H1 (cell line): ENCODE data around the gene MORC4. TPM values are rescaled to one million over a fixed set of nuclear protein-coding genes. Genes with fewer than 3 reads are reported as not detected.

Source experiments
- CTCF ChIA-PET: fragments of 300-600 bp; sonication (Branson Sonifier 250); formaldehyde crosslinking; loops from one replicate; lab custom pipeline; 2021; ENCODE audit not compliant: partially characterized antibody; lab: Charles Lee
- POLR2A ChIA-PET: fragments of 300-600 bp; sonication (Branson Sonifier 250); formaldehyde crosslinking; loops from one replicate; lab custom pipeline; 2021; ENCODE audit warnings: inconsistent platforms; ENCODE audit not compliant: partially characterized antibody; lab: Charles Lee
- DNase-seq, 2 experiments: peaks; one replicate each; pipeline versions ENCODE4 v3.0.0 to v3.0.0-alpha.2; 2010 to 2022; ENCODE audit warnings: low spot score in 2 of 2, low read depth in 1 of 2, mixed read lengths in 1 of 2
- FAIRE-seq: peaks from 2 replicates; lab custom pipeline; 2011; peaks lifted over from hg19 to GRCh38; lab: Jason Lieb, UNC
- H2AFZ ChIP-seq: 2 replicates; pipeline ENCODE4 v1.8.1; 2012; ENCODE audit warnings: low read length, inconsistent platforms
- H2AK5ac ChIP-seq: 2 replicates; pipeline ENCODE4 v1.6.1; 2013; ENCODE audit warnings: low read depth, low read length
- H2BK120ac ChIP-seq: replicated peaks from 2 replicates; pipeline ENCODE3; 2013; ENCODE audit warnings: low read depth, low read length, inconsistent platforms
- H2BK12ac ChIP-seq: 2 replicates; pipeline ENCODE4 v1.6.1; 2013; ENCODE audit warnings: low read depth, low read length
- H2BK15ac ChIP-seq: 2 replicates; pipeline ENCODE4 v1.6.1; 2013; ENCODE audit warnings: low read length
- H2BK20ac ChIP-seq: 2 replicates; pipeline ENCODE4 v1.6.1; 2013; ENCODE audit warnings: low read length
- H2BK5ac ChIP-seq: 2 replicates; pipeline ENCODE4 v1.6.1; 2013; ENCODE audit warnings: low read depth, low read length
- H3K14ac ChIP-seq: 2 replicates; pipeline ENCODE4 v1.6.1; 2013; ENCODE audit warnings: inconsistent platforms; ENCODE audit not compliant: insufficient read length
- H3K18ac ChIP-seq: 2 replicates; pipeline ENCODE4 v1.6.1; 2013; ENCODE audit warnings: low read length; ENCODE audit errors: extremely low read depth
- H3K23ac ChIP-seq: 2 replicates; pipeline ENCODE4 v1.6.1; 2013; ENCODE audit warnings: inconsistent platforms; ENCODE audit not compliant: insufficient read length
- H3K23me2 ChIP-seq: 2 replicates; pipeline ENCODE4 v1.6.1; 2013; ENCODE audit warnings: low read depth, low read length
- H3K27ac ChIP-seq: 2 replicates; pipeline ENCODE4 v1.6.1; 2011; ENCODE audit warnings: low read depth, low read length, inconsistent platforms
- H3K27me3 ChIP-seq, 4 experiments: replicated peaks in 1 of 4; 1 replicate in 1 of 4; 2 replicates in 3 of 4; pipeline versions ENCODE4 v1.6.1 to v1.8.1; 2011 to 2013; ENCODE audit warnings: low read length in 3 of 4, mild to moderate bottlenecking in 3 of 4, inconsistent platforms in 2 of 4, mixed read lengths in 2 of 4, moderate library complexity in 1 of 4; ENCODE audit not compliant: control insufficient read depth in 3 of 4, insufficient read depth in 3 of 4; ENCODE audit errors: extremely low read depth in 1 of 4
- H3K36me3 ChIP-seq, 4 experiments: 2 replicates each; pipeline versions ENCODE4 v1.6.1 to v1.8.1; 2011 to 2013; ENCODE audit warnings: mild to moderate bottlenecking in 4 of 4, low read length in 3 of 4, moderate library complexity in 2 of 4, control low read depth in 1 of 4, inconsistent platforms in 1 of 4; ENCODE audit not compliant: insufficient read depth in 4 of 4, control insufficient read depth in 2 of 4
- H3K4ac ChIP-seq: replicated peaks from 2 replicates; pipeline ENCODE3; 2013; ENCODE audit warnings: low read length, low read depth, mixed read lengths, inconsistent platforms; ENCODE audit not compliant: insufficient read length
- H3K4me1 ChIP-seq, 4 experiments: replicated peaks in 1 of 4; 1 replicate in 1 of 4; 2 replicates in 3 of 4; pipeline versions ENCODE4 v1.6.1 to v1.8.1; 2011 to 2013; ENCODE audit warnings: low read length in 3 of 4, inconsistent platforms in 2 of 4, mixed read lengths in 1 of 4; ENCODE audit not compliant: insufficient read depth in 4 of 4, control insufficient read depth in 3 of 4
- H3K4me2 ChIP-seq, 2 experiments: 2 replicates each; pipeline versions ENCODE4 v1.6.1 to v1.8.1; 2011 to 2013; ENCODE audit warnings: low read depth in 2 of 2, low read length in 2 of 2, control low read depth in 1 of 2, inconsistent platforms in 1 of 2, mild to moderate bottlenecking in 1 of 2; ENCODE audit not compliant: insufficient read depth in 1 of 2
- H3K4me3 ChIP-seq, 4 experiments: fragments of 200-600, 300-600 bp in 1 of 4; sonication (generic), shearing (Covaris generic), sonication (Bioruptor Twin) in 1 of 4; 2 replicates each; pipeline versions ENCODE4 v1.5.1 to v1.8.1; 2011 to 2016; ENCODE audit warnings: low read length in 4 of 4, low read depth in 3 of 4, control low read depth in 2 of 4, inconsistent platforms in 2 of 4, mild to moderate bottlenecking in 2 of 4, mixed read lengths in 1 of 4, moderate library complexity in 1 of 4; ENCODE audit not compliant: insufficient read depth in 2 of 4; ENCODE audit errors: extremely low read depth in 1 of 4
- H3K56ac ChIP-seq: replicated peaks from 2 replicates; pipeline ENCODE3; 2013; ENCODE audit warnings: low read depth, mild to moderate bottlenecking, mixed read lengths, low read length, inconsistent platforms; ENCODE audit not compliant: insufficient read length
- H3K79me1 ChIP-seq: 2 replicates; pipeline ENCODE4 v1.6.1; 2013; ENCODE audit warnings: low read depth, low read length, control low read depth
- H3K79me2 ChIP-seq, 2 experiments: 2 replicates each; pipeline versions ENCODE4 v1.6.1 to v1.8.1; 2012 to 2013; ENCODE audit warnings: low read length in 2 of 2, mild to moderate bottlenecking in 2 of 2, inconsistent platforms in 1 of 2; ENCODE audit not compliant: insufficient read depth in 2 of 2, control insufficient read depth in 1 of 2
- H3K9ac ChIP-seq, 4 experiments: replicated peaks in 1 of 4; 1 replicate in 1 of 4; 2 replicates in 3 of 4; pipeline versions ENCODE4 v1.6.1 to v1.8.1; 2011 to 2013; ENCODE audit warnings: low read depth in 3 of 4, low read length in 3 of 4, control low read depth in 2 of 4, mild to moderate bottlenecking in 2 of 4, moderate library complexity in 2 of 4, inconsistent platforms in 1 of 4; ENCODE audit errors: extremely low read depth in 1 of 4
- H3K9me3 ChIP-seq, 2 experiments: 2 replicates each; pipeline versions ENCODE4 v1.6.1 to v1.8.1; 2012 to 2013; ENCODE audit warnings: mild to moderate bottlenecking in 2 of 2, moderate library complexity in 2 of 2, control low read depth in 1 of 2, inconsistent platforms in 1 of 2, low read depth in 1 of 2, low read length in 1 of 2, mixed read lengths in 1 of 2; ENCODE audit not compliant: insufficient read depth in 2 of 2
- H4K20me1 ChIP-seq, 2 experiments: replicated peaks in 1 of 2; 2 replicates each; pipeline versions ENCODE3 to v1.8.1; 2011 to 2013; ENCODE audit warnings: inconsistent platforms in 2 of 2, low read length in 2 of 2, mild to moderate bottlenecking in 1 of 2; ENCODE audit not compliant: insufficient read depth in 2 of 2, control insufficient read depth in 1 of 2
- H4K5ac ChIP-seq: 2 replicates; pipeline ENCODE4 v1.6.1; 2013; ENCODE audit warnings: low read length, low read depth, mixed read lengths, inconsistent platforms; ENCODE audit not compliant: insufficient read length
- H4K8ac ChIP-seq: 2 replicates; pipeline ENCODE4 v1.8.0; 2013; ENCODE audit warnings: mild to moderate bottlenecking, moderate library complexity, low read length, inconsistent platforms; ENCODE audit not compliant: insufficient read depth; ENCODE audit errors: extremely low read depth
- H4K91ac ChIP-seq: replicated peaks from 2 replicates; pipeline ENCODE3; 2013; ENCODE audit warnings: low read length, mixed read lengths, inconsistent platforms; ENCODE audit not compliant: insufficient read length
- ATF3 ChIP-seq: IDR thresholded peaks from 2 replicates; pipeline ENCODE4 v1.6.1; 2011; ENCODE audit warnings: low read depth, mild to moderate bottlenecking, low read length; ENCODE audit not compliant: insufficient read depth
- CBX5 ChIP-seq: fragments of 300-800, 300-1000 bp; sonication (generic); IDR thresholded peaks from 2 replicates; pipeline ENCODE4 v1.7.1; 2016; ENCODE audit warnings: antibody characterized with exemption, low read length, low read depth
- CBX8 ChIP-seq: fragments of 300-800, 300-1000 bp; sonication (generic); IDR thresholded peaks from 2 replicates; pipeline ENCODE4 v1.7.1; 2016; ENCODE audit warnings: low read depth, low read length, borderline replicate concordance
- CHD1 ChIP-seq: IDR thresholded peaks from 2 replicates; pipeline ENCODE4 v1.6.1; 2012; ENCODE audit warnings: low read depth, low read length, improper control_type of control experiment
- GABPA ChIP-seq: IDR thresholded peaks from 2 replicates; pipeline ENCODE4 v1.6.1; 2011; ENCODE audit warnings: mild to moderate bottlenecking, low read length, moderate library complexity, borderline replicate concordance; ENCODE audit not compliant: insufficient read depth
- JUN ChIP-seq: IDR thresholded peaks from 2 replicates; pipeline ENCODE4 v1.6.1; 2011; ENCODE audit warnings: low read depth, mild to moderate bottlenecking, improper control_type of control experiment, low read length
- MAX ChIP-seq: IDR thresholded peaks from 2 replicates; pipeline ENCODE4 v1.6.1; 2012; ENCODE audit warnings: inconsistent platforms
- NRF1 ChIP-seq: IDR thresholded peaks from 2 replicates; pipeline ENCODE4 v1.6.1; 2011; ENCODE audit warnings: mild to moderate bottlenecking, low read depth, low read length, improper control_type of control experiment
- POLR2AphosphoS5 ChIP-seq: IDR thresholded peaks from 2 replicates; pipeline ENCODE4 v1.6.1; 2011; ENCODE audit warnings: low read depth, low read length
- TBP ChIP-seq: IDR thresholded peaks from 2 replicates; pipeline ENCODE4 v1.6.1; 2011; ENCODE audit warnings: low read depth, low read length, improper control_type of control experiment
- USF2 ChIP-seq: IDR thresholded peaks from 2 replicates; pipeline ENCODE4 v1.6.1; 2011; ENCODE audit warnings: low read length, improper control_type of control experiment
- WGBS, 2 experiments: shearing (Covaris generic) in 1 of 2; methylation state at CpG; one replicate each; pipeline versions ENCODE4 v1.1.6 to v1.1.7; 2013 to 2015; ENCODE audit warnings: low lambda C conversion rate in 2 of 2, mixed read lengths in 2 of 2, inconsistent platforms in 1 of 2, low coverage in 1 of 2, missing lambda C conversion rate in 1 of 2; ENCODE audit not compliant: insufficient replicate concordance in 2 of 2, insufficient coverage in 1 of 2, insufficient read length in 1 of 2; ENCODE audit errors: extremely low coverage in 1 of 2, missing lambda C conversion rate in 1 of 2; 5-methylcytosine and 5-hydroxymethylcytosine counted together
- polyA plus RNA-seq, 7 experiments: library from polyadenylated mRNA; depleted of rRNA in 3 of 7; stranded (reverse) in 5 of 7; unstranded in 2 of 7; fragments of >200 nt in 5 of 7; fragments of 200-250 nt in 2 of 7; gene quantifications; 1 replicate in 5 of 7; 2 replicates in 1 of 7; 4 replicates in 1 of 7; pipeline versions ENCODE4 v1.2.1 to v1.2.3, GENCODE V29; 2011 to 2013; ENCODE audit warnings: missing spikeins in 2 of 7, mixed read lengths in 2 of 7
- total RNA-seq: library from RNA; stranded (reverse); fragmentation: NEBNext Ultra II Directional; extraction: Animal tissue kit (Norgen Biotek cat#: 25700); gene quantifications from 2 replicates; pipeline ENCODE4 v1.2.1, GENCODE V29; 2021

The MORC4 gene
- total and polyA plus RNA-seq, 2 of the 8 experiments (the other 6 are each of a cell fraction or from before 2014, with no cell fraction given), result 1.4 to 2.5 TPM

GRCh38 chrX:106927023-106927422, 73.0 kb downstream of the MORC4 start:
- H3K4me1 ChIP-seq, result no peaks in the 10 kb centered on the region
- no peak overlapping the region for H3K4me2 ChIP-seq
- no peak overlapping the region for H3K14ac ChIP-seq
- no peaks in the 10 kb centered on the region for H3K9me3 ChIP-seq
- H3K9ac ChIP-seq, result no peak overlapping the region
- H3K36me3 ChIP-seq, result no peaks in the 10 kb centered on the region
- H2BK120ac ChIP-seq, result no peak overlapping the region
- H3K79me1 ChIP-seq, result no peaks in the 10 kb centered on the region
- CTCF ChIA-PET, result no interaction called here
- no peak overlapping the region for H3K23ac ChIP-seq
- DNase-seq, result no peak
- POLR2A ChIA-PET, result no interaction called here
- no peak overlapping the region for H3K4ac ChIP-seq
- TF ChIP-seq TBP, result no peak
- TF ChIP-seq MAX, result no peak
- TF ChIP-seq ATF3, result no peak
- no peak for TF ChIP-seq CHD1
- TF ChIP-seq JUN, result no peak
- no peak for TF ChIP-seq NRF1
- no peak for TF ChIP-seq CBX5
- TF ChIP-seq GABPA, result no peak
- TF ChIP-seq POLR2AphosphoS5, result no peak
- TF ChIP-seq USF2, result no peak
- TF ChIP-seq CBX8, result no peak
- TF ChIP-seq, all 59 proteins: peak for 0
- H2BK20ac ChIP-seq, result no peak overlapping the region
- H4K20me1 ChIP-seq, result no peaks in the 10 kb centered on the region
- no peaks in the 10 kb centered on the region for H3K79me2 ChIP-seq
- no peak overlapping the region for H3K56ac ChIP-seq
- H3K27ac ChIP-seq, result no peak overlapping the region
- H4K5ac ChIP-seq, result no peak overlapping the region
- H2AFZ ChIP-seq, result no peak overlapping the region
- no peak overlapping the region for H2BK15ac ChIP-seq
- H4K91ac ChIP-seq, result no peak overlapping the region
- no peak overlapping the region for H2BK12ac ChIP-seq
- H2BK5ac ChIP-seq, result no peak overlapping the region
- no peak overlapping the region for H4K8ac ChIP-seq
- no peak overlapping the region for H3K18ac ChIP-seq
- FAIRE-seq, result no peak
- no peak overlapping the region for H2AK5ac ChIP-seq
- H3K4me3 ChIP-seq, result no peak overlapping the region
- H3K23me2 ChIP-seq, result no peaks in the 10 kb centered on the region
- WGBS, 2 experiments, result 83% methylated on average over 3 of the region's 3 CpGs; no CpG with 5 or more reads in 1 of the 2 experiments
- no peaks in the 10 kb centered on the region for H3K27me3 ChIP-seq
